Measurements from ENCODE around the gene PIH1D1.
A peak's percentile ranks its signal among the peaks of the same experiment; 100 is the strongest.

The PIH1D1 gene

GRCh38 chr19:49451430-49452181 lies at the start of gene PIH1D1:
PIH1D1 (minus strand) TSS chr19:49451814; CDS start chr19:49451574, 240 bp downstream.
- peak within 1 kb of the TSS; percentile 97 for H3K4me3 ChIP-seq (ENCODE audit: low read depth, low read length)
- TF ChIP-seq CTCF (IDR thresholded peaks at IDR 0.05; ENCODE audit: borderline replicate concordance, insufficient read depth, low read depth, low read length): no peak

- no peak for TF ChIP-seq CTCF (IDR thresholded peaks at IDR 0.05; ENCODE audit: borderline replicate concordance, insufficient read depth, low read depth, low read length)
- H3K4me3 ChIP-seq (ENCODE audit: low read depth, low read length): peak overlapping the region; percentile 3
These were observed 47.5 kb upstream of the PIH1D1 start for GRCh38 chr19:49499030-49499670.

DNA sequence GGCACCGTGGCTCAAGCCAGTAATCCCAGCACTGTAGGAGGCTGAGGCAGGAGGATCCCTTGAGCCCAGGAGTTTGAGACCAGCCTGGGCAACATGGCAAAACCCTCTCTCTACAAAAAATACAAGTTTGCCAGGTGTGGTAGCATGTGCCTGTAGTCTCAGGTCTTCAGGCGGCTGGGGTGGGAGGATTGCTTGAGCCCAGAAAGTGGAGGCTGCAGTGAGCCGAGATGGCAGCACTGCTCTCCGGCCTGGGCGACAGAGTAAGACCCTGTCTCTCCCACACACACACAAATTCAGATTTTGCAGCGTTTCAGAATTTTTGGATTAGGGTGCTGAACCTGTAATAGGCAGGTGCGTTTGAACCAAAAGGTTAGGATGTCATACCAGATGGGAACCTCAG lies 46.9 kb upstream of the PIH1D1 start:
- TF ChIP-seq CTCF (IDR thresholded peaks at IDR 0.05; ENCODE audit: borderline replicate concordance, insufficient read depth, low read depth, low read length): no peak
- no peak overlapping the region for H3K4me3 ChIP-seq (ENCODE audit: low read depth, low read length)

- TF ChIP-seq CTCF (IDR thresholded peaks at IDR 0.05; ENCODE audit: borderline replicate concordance, insufficient read depth, low read depth, low read length): no peak
These were observed 46.1 kb upstream of the PIH1D1 start for GRCh38 chr19:49497789-49498103.

DNA sequence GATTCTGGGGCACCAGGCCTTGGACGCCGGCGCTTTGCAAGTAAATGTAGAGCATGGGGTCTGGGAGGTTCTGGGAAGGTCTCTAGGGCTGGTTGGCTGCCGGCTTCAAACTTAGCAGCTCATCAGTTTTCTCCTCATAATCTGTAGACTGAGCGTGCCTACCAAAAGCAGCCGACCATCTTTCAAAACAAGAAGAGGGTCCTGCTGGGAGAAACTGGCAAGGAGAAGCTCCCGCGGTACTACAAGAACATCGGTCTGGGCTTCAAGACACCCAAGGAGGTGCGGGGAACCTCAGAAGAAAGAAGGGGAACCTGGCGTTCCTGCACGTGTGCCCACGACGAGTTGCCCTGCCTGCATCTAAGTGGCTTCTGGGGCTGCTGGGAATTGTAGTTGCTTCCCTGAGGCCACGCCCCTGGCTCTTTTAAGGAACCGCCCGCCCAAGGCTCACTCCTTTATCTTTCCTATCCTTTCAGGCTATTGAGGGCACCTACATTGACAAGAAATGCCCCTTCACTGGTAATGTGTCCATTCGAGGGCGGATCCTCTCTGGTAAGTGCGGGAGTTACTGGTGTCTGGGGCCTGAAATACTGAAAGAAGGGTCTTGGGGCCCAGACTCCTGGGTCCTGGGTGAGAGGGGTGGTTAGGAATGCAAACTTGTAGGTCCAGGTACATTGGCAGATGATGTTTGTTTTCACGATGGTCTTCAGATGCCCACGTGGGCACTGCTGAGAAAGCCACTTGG lies 45.6 kb upstream of the PIH1D1 start:
- peak overlapping the region; percentile 81 for H3K4me3 ChIP-seq (ENCODE audit: low read depth, low read length)
- no peak for TF ChIP-seq CTCF (IDR thresholded peaks at IDR 0.05; ENCODE audit: borderline replicate concordance, insufficient read depth, low read depth, low read length)

More at GRCh38 chr19:49497789-49498103, 46.1 kb upstream of the PIH1D1 start:
- H3K4me3 ChIP-seq (ENCODE audit: low read depth, low read length): peak overlapping the region; percentile 81

DNA sequence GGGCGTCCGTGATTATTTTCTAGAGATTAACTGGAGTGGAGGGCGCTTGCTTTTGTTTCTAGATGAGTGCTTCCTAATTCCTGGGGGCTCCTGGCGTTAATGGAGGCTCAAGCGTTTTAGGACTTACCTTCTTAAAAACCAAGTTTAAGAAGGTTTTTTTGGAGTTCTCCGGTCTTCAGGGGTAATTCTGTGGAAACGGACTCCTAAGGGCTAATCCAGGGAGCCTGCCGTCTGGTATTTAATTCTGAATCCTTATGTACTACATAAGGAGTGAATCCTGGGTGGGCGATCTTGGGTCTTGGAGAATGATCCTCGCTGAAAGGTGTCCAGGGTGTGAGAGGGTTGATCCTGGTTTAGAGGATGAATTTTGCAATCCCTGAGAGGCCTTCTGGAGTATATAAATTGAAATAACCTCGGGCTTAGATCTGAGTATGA lies 45.0 kb upstream of the PIH1D1 start:
- H3K4me3 ChIP-seq (ENCODE audit: low read depth, low read length): peak overlapping the region; percentile 81
- TF ChIP-seq CTCF (IDR thresholded peaks at IDR 0.05; ENCODE audit: borderline replicate concordance, insufficient read depth, low read depth, low read length): no peak

Measured in GM12875 (cell line).